Measurements from ENCODE around the gene AAR2. TPM values are rescaled to one million over a fixed set of nuclear protein-coding genes. Genes with fewer than 3 reads are reported as not detected.

Gene AAR2
- total and polyA plus RNA-seq, 4 donors: 14.1 to 17.9 (median 17.4) TPM

- TF ChIP-seq FOXA1 (IDR thresholded peaks at IDR 0.05) (no peak), HNF4A (conservative IDR thresholded peaks at IDR 0.05) (no peak), REST (IDR thresholded peaks at IDR 0.05) (no peak), HNF4G (IDR thresholded peaks at IDR 0.05) (no peak), RAD21 (IDR thresholded peaks at IDR 0.05) (no peak), EGR1 (IDR thresholded peaks at IDR 0.05; ENCODE audit: low read depth in 2 of 2) (no peak), YY1 (IDR thresholded peaks at IDR 0.05) (no peak), NR2F2 (IDR thresholded peaks at IDR 0.05) (no peak), RXRA (IDR thresholded peaks at IDR 0.05) (no peak), JUND (IDR thresholded peaks at IDR 0.05) (no peak), TAF1 (conservative IDR thresholded peaks at IDR 0.05) (no peak), FOXA2 (IDR thresholded peaks at IDR 0.05) (no peak), SP1 (IDR thresholded peaks at IDR 0.05) (no peak), GABPA (IDR thresholded peaks at IDR 0.05 in 1 of 2, conservative IDR thresholded peaks at IDR 0.05 in 1 of 2) (no peak)
- TF ChIP-seq, protein P1, sequence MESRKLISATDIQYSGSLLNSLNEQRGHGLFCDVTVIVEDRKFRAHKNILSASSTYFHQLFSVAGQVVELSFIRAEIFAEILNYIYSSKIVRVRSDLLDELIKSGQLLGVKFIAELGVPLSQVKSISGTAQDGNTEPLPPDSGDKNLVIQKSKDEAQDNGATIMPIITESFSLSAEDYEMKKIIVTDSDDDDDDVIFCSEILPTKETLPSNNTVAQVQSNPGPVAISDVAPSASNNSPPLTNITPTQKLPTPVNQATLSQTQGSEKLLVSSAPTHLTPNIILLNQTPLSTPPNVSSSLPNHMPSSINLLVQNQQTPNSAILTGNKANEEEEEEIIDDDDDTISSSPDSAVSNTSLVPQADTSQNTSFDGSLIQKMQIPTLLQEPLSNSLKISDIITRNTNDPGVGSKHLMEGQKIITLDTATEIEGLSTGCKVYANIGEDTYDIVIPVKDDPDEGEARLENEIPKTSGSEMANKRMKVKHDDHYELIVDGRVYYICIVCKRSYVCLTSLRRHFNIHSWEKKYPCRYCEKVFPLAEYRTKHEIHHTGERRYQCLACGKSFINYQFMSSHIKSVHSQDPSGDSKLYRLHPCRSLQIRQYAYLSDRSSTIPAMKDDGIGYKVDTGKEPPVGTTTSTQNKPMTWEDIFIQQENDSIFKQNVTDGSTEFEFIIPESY (IDR thresholded peaks at IDR 0.05): no peak
- TF ChIP-seq, protein P2, sequence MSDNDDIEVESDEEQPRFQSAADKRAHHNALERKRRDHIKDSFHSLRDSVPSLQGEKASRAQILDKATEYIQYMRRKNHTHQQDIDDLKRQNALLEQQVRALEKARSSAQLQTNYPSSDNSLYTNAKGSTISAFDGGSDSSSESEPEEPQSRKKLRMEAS (IDR thresholded peaks at IDR 0.05): no peak
- TF ChIP-seq, protein P3, sequence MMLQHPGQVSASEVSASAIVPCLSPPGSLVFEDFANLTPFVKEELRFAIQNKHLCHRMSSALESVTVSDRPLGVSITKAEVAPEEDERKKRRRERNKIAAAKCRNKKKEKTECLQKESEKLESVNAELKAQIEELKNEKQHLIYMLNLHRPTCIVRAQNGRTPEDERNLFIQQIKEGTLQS (IDR thresholded peaks at IDR 0.05): no peak
- TF ChIP-seq, protein P4, sequence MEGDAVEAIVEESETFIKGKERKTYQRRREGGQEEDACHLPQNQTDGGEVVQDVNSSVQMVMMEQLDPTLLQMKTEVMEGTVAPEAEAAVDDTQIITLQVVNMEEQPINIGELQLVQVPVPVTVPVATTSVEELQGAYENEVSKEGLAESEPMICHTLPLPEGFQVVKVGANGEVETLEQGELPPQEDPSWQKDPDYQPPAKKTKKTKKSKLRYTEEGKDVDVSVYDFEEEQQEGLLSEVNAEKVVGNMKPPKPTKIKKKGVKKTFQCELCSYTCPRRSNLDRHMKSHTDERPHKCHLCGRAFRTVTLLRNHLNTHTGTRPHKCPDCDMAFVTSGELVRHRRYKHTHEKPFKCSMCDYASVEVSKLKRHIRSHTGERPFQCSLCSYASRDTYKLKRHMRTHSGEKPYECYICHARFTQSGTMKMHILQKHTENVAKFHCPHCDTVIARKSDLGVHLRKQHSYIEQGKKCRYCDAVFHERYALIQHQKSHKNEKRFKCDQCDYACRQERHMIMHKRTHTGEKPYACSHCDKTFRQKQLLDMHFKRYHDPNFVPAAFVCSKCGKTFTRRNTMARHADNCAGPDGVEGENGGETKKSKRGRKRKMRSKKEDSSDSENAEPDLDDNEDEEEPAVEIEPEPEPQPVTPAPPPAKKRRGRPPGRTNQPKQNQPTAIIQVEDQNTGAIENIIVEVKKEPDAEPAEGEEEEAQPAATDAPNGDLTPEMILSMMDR (IDR thresholded peaks at IDR 0.05; ENCODE audit: low read depth, low read length, missing input control): no peak
- Histone ChIP-seq H3K36me3 (ENCODE audit: control insufficient read depth in 4 of 4, insufficient read depth in 3 of 4, low read depth in 1 of 4, low read length in 3 of 4) (no peaks in the 10 kb centered on the region), H3K4me1 (ENCODE audit: control insufficient read depth in 4 of 4, insufficient read depth in 4 of 4, low read length in 3 of 4) (no peaks in the 10 kb centered on the region), H3K9ac (ENCODE audit: low read depth in 1 of 2, low read length in 2 of 2) (no peak overlapping the region), H3K27me3 (ENCODE audit: control insufficient read depth in 4 of 4, insufficient read depth in 4 of 4, low read length in 3 of 4) (no peaks in the 10 kb centered on the region), H3K4me3 (ENCODE audit: low read depth in 1 of 3, low read length in 3 of 3) (no peak overlapping the region), H3K9me3 (ENCODE audit: control insufficient read depth in 4 of 4, low read length in 3 of 4) (no peaks in the 10 kb centered on the region), H3K27ac (ENCODE audit: low read depth in 1 of 2, low read length in 2 of 2) (no peak overlapping the region)
- DNase-seq (ENCODE audit: low spot score): no peak
- WGBS: 78% methylated on average over 6 of the region's 6 CpGs
Measured at GRCh38 chr20:36228770-36229169, 7.5 kb upstream of the AAR2 start.
